HG03175 (cell line): ENCODE data around the gene CDH5.

Experiments
- ATAC-seq: cut with Tn5 transposase; IDR thresholded peaks from one replicate; pipeline ENCODE4 v1.9.1; 2021; ENCODE audit warnings: mild to moderate bottlenecking, moderate library complexity; ENCODE audit not compliant: unreplicated experiment

The CDH5 gene

DNA sequence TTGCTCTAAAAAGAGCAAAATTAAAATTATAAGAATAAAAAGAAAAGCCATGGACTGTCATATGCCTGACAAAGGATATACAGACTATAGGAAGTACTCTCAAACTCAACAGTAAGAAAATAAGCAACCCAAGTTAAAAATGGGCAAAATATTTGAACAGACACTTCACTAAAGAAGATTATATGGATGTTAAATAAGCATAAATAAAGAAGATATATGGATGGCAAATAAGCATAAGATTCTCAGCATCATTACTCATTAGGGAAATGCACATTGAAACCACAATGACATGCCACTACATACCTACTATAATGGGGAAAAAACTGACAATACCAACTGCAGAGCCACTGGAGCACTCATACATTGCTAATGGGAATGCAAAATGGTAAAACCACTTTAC is 45.7 kb downstream of the CDH5 start:
- ATAC-seq = no peak

DNA sequence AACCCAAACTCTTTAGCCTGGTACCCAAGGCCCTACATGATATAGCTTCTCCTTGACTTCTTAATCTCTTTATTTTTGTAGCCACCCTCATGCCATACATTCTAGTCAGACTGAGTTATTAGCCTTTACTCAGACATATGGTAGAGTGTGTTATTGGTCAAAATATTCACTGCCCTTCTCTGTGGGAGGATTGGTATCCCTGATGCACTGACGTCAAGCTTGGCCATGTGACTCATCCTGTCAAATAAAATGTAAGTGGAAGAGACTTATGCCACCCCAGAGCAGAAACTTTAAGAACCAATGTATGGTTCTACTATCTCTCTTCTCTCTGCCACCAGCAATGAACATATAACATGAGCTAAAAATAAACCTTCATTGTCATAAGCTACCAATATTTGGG is 48.4 kb downstream of the CDH5 start:
- ATAC-seq = no peak

DNA sequence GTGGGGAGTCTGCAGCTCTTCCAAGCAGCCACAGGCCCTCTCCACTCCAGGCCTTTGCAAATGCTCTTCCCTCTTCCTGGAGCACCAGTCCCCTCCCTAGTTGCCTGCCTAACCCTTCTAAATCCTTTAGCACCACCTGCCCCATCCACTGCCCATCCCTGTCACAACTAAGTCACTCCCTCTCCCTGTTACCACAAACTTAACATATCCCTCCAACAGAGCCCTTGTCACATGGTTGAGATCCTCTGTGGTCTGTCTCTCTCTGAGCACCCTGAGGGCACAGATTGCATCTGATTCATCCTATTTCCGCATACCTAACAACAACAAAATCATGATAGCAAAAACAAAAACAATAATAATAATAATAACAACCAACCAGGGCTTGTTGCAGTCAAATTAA is 49.6 kb downstream of the CDH5 start:
- ATAC-seq = no peak

DNA sequence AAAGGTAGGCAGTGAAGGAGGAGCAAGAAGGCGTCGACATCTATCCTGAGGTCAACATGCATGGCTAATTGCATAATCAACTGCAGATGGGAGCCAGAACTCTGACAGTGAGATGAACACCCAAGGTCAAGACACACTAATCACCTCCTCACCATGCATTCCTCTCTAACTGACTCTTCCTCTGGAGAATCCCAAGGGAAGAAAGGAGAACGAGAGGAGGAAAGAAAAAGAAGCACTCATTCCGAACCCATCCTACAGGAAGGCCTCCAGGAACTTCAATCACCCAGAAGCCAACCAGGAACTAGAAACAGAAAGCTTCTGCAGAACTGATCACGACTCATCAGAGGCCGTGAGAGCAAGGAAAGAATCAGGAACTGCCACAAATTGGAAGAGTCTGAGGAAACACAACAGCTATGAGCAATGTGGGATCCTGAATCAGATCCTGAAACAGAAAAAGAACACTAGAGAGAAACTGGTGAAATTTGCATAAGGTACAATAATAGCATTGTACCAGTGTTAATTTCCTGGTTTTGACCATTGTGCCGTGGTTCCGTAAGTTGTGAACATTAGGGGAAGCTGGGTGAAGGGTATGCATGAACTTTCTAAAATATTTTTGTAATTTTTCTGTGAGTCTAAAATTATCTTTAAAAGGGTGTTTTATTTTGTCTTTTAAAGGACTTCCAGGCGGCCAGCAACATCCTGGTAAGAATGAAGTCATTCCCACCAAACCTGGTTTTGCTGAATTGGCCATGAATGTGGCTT is 50.6 kb downstream of the CDH5 start:
- ATAC-seq = no peak

DNA sequence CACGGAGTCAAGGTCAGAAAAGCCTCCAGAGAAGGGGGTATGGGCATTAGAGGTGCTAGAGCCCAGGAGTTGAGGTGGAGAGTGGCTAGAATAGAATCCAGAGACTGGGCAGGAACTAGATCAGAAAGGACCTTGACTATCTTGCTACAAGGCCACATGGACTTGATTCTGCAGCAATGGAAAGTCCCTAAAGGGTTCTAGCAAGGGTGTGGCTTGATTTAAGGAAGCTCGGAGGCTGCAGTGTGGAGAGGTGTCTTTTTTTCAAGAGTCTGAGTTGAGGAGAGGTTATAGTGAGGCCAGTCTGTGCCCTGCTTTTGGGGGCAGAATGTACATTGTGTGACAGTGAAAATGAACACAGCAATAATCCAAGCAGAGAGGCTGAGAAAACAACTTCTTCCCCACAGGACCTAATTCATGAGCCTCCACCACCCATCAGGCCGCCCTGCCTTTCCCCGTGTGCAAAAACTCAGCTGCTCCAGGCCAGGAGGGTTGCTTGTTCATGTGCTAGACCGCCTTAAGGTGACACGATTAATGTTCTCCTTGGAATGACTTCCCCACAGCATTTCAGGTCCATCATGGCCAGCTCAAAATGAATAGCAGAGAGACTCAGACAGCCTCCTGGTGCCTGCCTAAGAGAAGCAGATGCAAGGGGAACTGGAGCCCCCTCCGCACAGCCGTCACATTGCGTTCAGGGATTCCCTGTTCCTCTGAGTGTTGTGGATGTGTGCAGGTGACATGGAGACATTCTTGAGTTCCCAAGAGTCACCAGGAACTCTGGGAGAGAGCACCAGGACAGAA is 51.9 kb downstream of the CDH5 start:
- ATAC-seq = no peak

DNA sequence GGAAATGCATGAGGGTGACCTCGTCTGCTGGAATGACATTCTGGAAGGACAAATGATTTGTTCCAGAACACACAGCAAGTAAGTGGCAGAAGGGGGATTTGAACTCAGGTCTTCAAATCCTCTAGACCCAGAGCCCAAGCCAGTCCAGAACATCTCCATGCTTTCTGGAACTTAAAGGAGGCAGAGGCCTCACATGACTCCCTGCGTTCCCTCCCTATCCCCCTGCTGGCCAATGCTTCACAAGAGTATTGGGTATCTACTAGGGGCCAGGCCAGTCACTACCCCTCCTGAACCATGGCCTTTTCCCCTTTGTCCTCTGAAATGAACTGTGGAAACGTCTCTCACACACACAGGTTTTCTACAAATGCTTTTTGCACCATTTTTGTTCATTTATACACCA is 53.0 kb downstream of the CDH5 start:
- no peak for ATAC-seq

DNA sequence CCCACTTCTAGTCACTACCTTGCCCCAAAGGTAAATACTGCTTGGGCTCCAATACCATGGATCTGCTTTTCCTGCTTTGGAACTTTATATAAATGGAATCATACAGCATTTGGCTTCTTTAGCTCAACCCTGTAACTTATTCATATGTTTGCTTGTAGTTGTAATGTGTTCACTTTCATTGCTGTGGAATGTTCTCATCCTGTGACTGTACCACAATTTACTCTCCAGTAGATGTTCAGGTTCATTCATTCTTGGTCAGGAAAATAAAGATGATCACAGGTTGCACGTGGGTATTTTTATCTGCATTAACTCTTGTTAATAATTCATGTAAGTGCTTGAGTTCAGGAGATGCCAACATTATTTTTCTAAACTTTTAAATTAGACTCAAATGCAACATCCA is 53.9 kb downstream of the CDH5 start:
- ATAC-seq = no peak

DNA sequence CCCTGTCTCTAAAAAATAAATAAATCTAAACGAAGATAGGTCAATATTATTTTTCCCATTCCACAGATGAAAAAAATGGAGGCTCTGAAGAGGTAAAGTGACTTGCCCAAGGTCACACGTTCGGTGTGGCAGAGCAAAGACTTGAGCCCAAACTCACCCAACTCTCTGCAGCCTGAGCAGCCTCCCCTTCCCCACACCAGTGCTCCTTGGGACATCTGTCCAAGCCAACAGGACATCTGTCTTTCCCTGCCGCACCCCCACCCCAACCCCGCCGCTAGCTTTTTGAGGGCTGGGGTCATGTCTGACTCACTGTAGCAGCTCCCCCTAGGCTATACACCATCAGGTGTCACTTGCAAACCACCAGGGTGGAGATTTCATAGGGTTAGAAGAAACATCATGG is 55.4 kb downstream of the CDH5 start:
- ATAC-seq = no peak

DNA sequence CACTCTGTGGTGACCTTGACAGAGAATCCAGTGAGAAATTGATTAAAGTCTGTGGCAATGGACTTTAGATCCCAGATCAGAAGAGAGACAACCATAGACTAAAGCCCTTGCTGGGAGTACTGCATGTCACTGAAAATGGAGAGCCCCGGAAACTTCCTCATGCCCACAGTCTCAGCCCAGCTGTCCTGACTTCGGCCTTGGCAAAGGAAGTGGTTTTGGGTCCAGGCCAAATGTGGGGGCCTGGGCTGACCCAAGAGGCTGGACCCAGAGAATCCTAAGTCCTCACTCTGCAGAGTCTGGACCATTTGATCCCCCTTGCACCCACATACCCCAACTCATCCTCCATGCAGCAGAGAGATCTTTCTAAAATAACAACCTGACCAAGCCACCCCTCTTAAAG is 55.9 kb downstream of the CDH5 start:
- ATAC-seq = no peak

DNA sequence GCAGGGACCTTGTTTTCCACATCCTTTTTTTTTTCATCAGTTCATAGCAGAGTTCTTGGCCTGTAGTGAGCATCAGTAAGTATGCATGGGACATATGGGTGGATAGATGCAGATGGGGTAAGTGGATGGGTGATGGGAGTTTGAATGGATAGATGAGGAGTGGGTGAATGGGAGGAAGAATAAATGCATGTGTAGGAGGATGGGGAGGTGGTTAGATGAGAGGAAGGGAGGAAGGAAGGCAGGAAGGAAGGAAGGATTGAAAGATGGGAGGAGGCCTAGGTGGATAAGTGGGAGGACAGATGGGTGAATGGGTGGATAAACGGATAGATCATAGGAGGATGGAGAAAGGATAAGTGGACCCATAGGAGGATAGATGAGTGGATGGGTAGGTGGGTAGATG is 56.7 kb downstream of the CDH5 start:
- ATAC-seq = no peak

DNA sequence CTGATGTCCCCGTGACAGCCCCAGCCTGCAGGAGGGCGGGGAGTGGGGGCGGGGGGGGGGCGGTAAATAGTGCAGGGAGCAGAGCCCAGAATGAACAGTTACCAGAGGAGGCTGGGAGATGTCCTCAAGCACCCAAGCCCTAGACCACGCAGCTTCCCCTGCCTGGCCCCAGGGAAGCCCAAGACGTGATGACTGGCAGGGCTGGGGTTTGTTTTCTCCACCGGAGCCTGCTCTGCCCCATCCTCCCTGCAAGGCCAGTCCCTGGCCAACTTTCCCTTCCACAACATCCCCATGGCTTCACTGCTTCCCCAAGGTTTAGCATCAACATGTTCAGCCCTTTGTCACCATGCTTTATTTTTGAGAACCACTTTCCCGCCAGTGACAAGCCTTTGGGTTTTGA is 59.2 kb downstream of the CDH5 start:
- ATAC-seq = no peak

DNA sequence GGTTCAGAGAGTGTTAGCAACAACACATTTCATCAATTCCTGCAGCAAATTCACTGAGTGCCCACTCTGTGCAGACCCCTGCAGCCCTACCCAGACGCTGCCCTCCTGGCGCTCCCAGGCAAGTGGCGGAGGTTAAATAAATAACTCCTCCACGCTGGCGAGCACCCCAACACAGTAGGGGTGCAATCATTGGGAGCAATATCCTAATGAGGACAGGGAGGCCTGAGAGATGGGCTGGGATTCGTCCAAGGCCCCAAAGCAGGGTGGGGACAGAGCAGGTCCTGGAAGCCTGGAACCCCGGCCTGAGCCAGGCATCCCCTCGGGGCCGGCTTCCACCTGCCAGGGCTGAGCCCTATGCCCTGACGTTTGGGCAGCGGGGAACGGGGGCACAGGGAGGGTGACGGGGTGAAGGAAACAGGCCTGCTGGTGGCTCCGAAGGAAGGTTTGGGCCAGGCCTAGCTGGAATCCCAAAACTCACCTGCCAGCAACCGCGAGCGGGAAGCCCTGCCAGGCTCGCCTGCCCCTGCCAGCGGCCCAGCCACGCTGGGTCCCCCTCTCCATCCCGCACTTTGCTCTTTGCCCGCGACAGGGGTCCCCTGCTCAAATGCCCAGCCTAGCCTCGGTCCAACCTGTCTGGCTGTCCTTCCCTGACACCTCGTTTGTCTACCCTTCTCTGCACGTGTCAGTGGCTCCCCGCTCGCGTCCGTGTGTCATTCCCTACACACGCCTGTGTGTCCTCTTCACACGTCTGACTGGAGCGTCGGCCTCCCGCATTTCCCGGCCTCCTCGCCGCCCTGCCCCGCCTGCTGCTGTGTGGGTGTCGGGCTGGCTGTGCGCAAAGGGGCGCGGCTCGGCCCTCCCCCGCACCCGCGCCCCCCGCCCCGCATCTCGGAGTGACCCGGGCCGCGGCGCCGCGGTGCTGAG is 59.9 kb downstream of the CDH5 start:
- ATAC-seq = no peak

DNA sequence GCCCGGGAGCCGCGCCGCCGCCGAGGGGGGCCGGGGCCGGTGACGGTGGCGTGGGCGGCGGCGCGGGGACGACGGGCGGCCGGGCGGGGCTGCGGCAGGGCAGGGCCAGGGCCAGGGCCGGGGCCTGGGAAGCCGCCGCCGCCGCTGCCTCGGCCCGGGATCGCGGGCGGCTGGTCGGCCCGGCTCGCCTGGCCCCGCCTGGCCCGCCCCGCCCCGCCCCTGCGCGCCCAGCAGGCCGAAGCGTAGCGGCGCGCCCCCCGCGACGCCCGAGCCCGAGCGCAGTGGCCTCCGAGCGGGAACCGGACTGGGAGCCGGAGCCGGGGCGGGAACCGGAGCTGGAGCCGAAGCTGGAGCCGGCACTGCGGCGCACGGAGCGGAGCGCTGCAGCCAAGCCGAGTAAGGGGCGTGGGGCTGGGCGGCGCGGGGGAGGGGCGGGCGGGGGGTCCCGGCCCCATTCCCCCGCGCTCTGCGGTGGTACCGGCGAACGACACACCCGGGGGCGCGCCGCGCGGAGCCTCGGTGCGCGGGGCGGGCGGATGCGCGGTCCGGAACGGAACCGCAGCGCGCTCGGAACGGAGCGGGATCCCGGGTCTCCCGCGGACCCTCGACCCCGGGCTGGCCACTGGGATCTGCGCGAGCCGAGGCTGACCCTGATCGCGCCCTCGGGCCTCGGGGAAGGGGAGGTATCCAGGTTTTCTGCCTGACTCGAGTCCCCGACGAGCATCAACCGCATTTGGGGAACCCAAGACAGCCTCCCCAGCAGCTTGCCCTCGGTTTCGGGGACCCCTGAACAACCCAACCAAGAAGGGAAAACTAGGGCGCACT is 60.8 kb downstream of the CDH5 start, which contains the start of gene BEAN1:
Gene BEAN1, plus strand, starts transcription at position 260 of the 825 bp plus-strand sequence. CDS start 10,382 bp downstream, outside the sequence.
- ATAC-seq = no peak

DNA sequence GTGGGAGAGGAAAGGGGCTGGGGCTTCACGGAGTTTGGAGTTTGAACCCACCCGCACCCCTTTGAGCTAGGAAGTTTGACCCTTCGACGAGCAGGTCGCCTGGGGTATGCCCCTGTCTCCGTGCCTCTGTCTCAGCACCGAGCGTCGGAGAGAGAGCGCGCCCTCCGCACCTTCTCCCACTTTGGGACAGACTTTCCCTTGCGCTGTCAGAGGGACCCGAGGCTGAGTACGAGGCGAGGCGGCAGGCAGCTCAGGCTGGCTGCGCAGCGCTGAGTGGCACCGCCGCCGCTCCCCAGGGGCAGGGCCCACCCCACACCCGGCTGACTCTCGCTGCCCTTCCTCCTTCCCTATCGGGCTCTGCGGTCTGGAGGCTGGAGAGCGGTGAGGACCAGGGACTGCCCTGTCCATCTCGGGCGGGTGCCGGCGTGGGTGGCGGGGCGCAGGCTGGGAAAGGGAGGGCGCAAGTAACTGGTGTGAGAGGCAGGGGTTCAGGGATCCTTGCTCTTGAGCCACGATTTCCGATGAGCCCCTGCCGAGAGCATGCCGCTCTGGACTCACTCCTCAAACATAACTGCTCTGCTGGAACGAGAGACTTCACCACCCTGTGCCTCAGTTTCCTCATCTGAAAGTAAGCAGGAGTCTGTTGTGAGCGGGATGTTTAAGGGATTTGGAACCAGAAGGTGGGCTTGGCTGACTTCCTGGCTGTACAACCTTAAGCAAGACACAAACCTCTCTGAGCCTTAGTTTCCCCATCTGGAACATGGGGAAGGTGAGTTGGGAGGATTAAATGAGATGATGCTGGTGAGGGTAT is 61.6 kb downstream of the CDH5 start:
- no peak for ATAC-seq

DNA sequence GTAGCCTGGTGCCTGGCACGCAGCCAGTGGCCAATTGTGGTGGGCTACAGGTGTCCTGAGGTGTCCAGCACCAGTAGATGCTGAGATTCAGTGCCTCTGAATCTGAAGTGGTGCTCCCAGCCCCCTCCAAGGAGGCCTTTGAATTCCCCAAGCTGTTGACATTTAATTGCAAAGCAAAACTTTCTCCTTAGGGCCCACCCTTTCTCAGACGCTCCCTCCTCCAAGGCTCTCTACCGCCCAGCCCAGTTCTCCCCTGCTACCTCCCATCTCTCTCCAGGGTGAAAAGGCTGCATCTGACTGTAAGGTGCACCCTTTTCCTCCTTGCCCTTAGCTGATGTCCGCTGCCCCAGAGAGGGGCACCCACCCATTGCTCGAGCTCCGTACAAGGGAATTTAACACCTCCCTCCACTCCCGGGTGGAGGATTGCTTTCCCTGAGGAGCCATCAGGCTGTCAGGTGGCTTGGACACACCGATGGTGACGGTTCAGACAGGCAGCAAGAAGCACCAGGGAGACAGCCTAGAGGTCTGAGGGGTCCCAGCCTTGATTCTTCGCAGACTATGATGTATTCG is 62.3 kb downstream of the CDH5 start:
- ATAC-seq = no peak

DNA sequence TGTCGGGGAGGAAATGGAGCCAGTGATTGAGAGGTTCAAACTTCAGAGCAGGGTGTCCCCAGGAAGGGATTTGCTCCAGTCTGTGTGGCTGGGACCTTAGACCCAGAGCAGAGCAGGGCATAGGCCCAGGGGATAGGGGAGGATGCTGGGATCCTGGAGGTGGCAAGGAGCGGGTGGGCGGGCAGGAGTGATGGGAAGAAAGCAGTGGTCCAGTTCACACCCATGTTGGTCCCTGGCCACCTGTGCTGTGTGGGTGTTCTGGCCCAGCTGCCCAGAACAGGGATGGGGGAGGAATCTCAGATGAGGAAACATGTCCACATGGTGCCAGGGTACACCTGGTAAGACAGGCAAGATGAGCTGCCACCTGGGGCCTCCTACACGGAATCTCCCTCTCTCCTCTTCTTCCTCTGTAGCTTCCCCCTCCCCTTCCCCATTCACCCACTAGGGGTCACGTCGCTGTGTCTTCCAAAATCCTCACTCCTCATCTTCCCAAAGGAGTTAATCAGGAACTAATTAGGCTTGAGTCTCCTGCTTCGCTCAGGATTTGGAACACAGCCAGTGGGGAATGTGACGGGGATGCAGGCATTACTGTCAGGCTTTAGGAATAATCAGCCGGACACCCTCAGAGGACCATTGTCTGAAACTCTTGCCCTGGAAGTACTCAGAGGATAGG is 62.9 kb downstream of the CDH5 start:
- no peak for ATAC-seq

DNA sequence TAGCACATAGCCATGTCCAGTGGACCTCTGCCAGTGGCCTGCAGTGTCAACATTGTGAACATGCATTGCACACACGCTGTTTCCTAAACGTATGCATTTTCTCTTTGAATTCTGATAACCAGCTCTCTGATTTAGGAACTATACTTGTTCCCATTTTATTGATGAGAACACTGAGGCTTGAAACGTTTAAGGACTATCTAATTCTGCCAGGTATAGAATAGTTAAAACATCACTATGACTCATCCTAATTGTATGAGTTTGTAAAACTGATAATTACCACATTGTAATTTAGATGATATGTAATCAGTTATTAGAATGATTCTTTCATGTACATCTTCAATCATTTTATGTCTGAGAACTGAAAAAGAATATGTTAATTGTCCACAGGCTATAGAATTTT is 63.7 kb downstream of the CDH5 start:
- no peak for ATAC-seq

DNA sequence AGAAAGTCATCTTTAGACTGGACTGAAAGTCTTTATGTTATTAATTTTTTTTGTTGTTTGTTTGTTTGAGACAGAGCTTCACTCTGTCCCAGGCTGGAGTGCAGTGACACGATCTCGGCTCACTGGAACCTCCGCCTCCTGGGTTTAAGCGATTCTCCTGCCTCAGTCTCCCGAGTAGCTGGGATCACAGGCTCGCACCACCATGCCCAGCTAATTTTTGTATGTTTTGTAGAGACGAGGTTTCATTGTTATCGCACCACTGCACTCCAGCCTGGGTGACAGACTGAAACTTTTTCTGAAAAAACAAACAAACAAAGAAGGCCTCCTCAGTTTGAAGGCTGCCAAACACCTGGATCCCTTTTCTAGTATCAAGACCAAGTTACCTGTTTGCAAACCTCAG is 65.3 kb downstream of the CDH5 start:
- ATAC-seq = no peak

DNA sequence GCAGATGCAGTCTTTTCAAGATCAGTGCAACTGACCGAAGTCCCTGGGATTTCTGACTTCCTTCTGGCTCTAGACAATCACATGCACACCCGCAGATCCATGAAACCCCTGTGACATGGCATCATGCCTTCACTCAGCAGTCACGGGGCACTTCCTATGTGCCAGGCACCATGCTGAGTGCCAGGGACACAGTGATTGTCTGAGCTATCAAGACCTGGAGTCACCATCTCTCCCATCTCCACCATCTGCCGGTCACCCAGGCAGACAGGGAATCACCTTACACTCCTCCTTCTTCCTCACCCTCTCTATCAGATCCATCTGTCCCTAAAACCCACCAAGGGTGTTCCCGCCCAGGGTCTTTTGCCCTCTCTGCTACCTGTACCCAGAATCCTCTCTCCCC is 65.9 kb downstream of the CDH5 start:
- ATAC-seq = no peak
